ENCODE results near the gene DOCK11.

- TF ChIP-seq GRHL2 (CRISPR knock-in tag; IDR thresholded peaks at IDR 0.05; ENCODE audit: insufficient replicate concordance, severe bottlenecking) (no peak), ZNF138 (CRISPR knock-in tag; conservative IDR thresholded peaks at IDR 0.05) (no peak), PRRX2 (CRISPR knock-in tag; IDR thresholded peaks at IDR 0.05) (no peak), JAZF1 (CRISPR knock-in tag; IDR thresholded peaks at IDR 0.05) (no peak)
- TF ChIP-seq, protein P1, sequence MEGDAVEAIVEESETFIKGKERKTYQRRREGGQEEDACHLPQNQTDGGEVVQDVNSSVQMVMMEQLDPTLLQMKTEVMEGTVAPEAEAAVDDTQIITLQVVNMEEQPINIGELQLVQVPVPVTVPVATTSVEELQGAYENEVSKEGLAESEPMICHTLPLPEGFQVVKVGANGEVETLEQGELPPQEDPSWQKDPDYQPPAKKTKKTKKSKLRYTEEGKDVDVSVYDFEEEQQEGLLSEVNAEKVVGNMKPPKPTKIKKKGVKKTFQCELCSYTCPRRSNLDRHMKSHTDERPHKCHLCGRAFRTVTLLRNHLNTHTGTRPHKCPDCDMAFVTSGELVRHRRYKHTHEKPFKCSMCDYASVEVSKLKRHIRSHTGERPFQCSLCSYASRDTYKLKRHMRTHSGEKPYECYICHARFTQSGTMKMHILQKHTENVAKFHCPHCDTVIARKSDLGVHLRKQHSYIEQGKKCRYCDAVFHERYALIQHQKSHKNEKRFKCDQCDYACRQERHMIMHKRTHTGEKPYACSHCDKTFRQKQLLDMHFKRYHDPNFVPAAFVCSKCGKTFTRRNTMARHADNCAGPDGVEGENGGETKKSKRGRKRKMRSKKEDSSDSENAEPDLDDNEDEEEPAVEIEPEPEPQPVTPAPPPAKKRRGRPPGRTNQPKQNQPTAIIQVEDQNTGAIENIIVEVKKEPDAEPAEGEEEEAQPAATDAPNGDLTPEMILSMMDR (IDR thresholded peaks at IDR 0.05): no peak
- TF ChIP-seq, protein P2, sequence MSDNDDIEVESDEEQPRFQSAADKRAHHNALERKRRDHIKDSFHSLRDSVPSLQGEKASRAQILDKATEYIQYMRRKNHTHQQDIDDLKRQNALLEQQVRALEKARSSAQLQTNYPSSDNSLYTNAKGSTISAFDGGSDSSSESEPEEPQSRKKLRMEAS (CRISPR knock-in tag; IDR thresholded peaks at IDR 0.05): no peak
- TF ChIP-seq, protein P3, sequence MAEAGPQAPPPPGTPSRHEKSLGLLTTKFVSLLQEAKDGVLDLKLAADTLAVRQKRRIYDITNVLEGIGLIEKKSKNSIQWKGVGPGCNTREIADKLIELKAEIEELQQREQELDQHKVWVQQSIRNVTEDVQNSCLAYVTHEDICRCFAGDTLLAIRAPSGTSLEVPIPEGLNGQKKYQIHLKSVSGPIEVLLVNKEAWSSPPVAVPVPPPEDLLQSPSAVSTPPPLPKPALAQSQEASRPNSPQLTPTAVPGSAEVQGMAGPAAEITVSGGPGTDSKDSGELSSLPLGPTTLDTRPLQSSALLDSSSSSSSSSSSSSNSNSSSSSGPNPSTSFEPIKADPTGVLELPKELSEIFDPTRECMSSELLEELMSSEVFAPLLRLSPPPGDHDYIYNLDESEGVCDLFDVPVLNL (CRISPR knock-in tag; IDR thresholded peaks at IDR 0.05; ENCODE audit: borderline replicate concordance, low read depth): no peak
These were observed 160.1 kb downstream of the DOCK11 start for GRCh38 chrX:118655561-118656246.
